ENCODE data around the gene TRIM14. TPM values are rescaled to one million over a fixed set of nuclear protein-coding genes. Genes with fewer than 3 reads are reported as not detected.
"Not testable (repeated sequence)": the region's sequence is repeated elsewhere in the genome, so short reads cannot be mapped to it uniquely, and the experiment has no call there.

The TRIM14 gene
- total RNA-seq, 1 experiment from 2014 or later = 17.8 TPM

DNA sequence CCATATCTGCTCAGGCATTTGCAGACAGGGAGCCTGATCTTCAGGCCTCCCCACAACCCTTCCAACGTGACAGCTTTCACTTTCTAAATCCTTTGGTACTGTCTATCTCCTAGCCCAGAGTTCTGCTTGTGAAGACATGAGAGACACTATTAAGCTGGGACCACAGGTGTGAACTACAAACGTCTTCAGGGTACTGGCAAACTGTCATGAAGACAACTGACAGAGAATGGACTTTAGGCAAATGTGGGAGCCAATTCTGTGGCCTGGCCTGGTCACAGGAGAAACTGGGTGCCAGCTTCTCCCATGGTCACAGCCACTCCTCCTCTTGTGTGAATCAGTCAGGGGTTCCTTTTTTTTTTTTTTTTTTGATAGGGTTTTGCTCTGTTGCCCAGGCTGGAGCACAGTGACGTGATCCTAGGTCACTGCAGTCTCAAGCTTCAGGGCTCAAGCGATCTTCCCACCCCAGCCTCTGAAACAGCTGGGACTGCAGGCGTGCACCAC, 10.4 kb downstream of the TRIM14 start:
- no peak for DNase-seq (ENCODE audit: low spot score)

DNA sequence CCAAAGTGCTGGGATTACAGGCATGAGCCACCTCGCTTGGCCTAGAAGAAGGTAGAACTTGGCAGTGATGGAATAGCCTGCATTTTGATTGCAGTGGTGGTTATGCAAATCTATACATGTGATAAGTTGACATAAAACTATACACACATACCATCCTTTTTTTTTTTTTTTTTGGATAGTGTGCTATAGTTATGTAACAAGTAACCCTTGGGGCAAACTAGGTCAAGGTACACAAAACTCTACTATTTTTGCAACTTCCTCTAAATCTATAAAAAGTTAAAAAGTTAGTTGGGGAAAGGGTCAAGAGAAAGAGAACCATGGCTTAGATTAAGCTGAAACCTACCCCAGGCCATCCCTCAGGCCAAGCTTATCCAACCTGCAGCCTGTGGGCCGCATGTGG, 11.1 kb downstream of the TRIM14 start:
- no peak for DNase-seq (ENCODE audit: low spot score)

DNA sequence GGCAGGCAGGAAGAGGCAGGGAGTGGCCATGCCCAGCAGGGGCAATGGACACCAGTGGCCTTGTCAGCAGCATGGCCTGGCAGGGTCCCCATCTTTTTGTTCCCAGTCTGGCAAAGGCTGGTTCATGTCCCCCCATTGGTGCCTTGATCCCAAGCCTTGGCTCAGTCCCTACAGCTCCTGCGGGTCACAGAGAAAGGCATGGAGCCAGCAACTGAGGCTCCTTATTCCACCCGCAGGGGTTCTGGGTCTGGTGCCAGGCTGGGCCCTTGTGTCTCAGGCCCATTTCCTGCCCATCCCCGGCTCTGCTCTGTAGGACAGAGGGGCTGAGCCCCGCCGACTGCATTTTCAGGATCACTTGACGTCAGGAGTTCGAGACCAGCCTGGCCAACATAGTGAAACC, 14.0 kb downstream of the TRIM14 start:
- DNase-seq (ENCODE audit: low spot score) = no peak

DNA sequence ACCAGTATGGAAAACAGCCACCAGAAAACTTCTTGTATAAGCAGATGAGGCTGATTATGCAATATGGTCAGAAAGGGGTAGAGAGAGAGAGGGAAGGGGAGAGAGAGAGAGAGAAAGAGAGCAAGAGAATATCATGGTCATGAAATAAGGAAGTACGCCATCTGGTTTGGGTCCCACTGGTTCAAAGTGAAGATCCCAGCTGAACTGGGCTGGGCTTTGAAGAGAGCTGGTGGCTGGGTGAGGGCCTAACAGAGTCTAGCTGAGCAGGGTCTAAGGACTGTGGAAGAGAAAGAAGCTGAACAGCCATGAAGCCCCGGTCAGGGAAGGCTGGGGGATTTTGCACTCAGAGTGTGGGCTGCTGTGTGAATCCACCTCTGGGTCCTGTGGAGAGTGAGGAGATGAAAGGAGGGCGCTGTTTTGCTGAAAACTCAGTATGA, 14.6 kb downstream of the TRIM14 start:
- DNase-seq (ENCODE audit: low spot score) = no peak

- no peak for DNase-seq (ENCODE audit: low spot score)
These were observed 17.2 kb downstream of the TRIM14 start for GRCh38 chr9:98101868-98102273.

DNA sequence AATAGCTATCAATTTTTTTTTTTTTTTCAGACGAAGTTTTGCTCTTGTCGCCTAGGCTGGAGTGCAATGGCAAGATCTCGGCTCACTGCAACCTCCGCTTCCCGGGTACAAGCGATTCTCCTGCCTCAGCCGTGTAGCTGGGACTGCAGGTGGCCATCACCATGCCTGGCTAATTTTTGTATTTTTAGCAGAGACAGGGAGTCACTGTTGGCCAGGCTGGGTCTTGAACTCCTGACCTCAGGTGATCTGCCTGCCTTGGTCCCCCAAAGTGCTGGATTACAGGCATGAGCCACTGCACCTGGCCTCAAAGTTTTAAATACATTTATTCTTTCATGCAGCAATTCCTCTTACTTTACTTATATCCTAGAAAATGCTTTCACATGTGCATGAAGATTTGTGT, 17.6 kb downstream of the TRIM14 start:
- DNase-seq (ENCODE audit: low spot score) = no peak

DNA sequence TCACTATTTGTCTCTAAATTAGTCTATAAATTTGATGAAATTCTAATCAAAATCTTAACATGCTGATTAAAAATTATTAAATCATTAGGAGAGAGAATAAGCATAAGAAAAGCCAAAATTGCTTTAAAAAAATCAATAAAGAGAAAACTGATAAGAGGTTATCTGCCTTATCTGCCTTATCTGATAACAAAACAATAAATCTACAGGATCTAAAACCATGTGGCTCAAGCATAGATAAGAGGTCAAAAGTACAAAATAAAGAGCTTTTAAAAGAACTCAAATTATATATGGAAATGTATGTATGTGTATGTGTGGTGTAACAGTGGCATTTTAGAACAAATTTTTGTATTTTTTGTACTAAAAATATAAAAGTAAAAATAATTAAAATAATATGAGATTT, 18.6 kb downstream of the TRIM14 start:
- DNase-seq (ENCODE audit: low spot score) = no peak

DNA sequence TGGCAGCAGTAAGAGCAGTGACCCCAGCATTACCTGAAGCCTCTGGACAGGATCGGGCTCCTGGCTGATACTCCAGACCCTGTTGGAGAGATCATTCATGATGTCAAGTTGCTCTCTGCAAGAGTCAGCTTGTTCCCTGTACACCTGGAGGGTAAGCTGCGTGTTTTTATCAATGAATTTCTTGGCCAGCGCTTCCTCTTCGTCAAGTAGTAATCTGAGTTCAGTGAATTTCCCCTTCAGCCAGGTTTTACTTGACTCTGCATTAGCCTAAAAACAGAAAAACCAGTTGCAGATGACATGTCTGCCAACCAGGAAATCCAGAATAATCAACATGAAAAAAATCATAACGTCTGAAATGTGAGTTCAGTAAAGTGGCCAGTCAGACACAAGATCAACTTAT, 19.1 kb downstream of the TRIM14 start:
- DNase-seq (ENCODE audit: low spot score) = no peak

- no peak for DNase-seq (ENCODE audit: low spot score)
These were observed 19.7 kb downstream of the TRIM14 start for GRCh38 chr9:98099346-98099745.

- DNase-seq (ENCODE audit: low spot score) = no peak
These were observed 21.2 kb downstream of the TRIM14 start for GRCh38 chr9:98097836-98098235.

GRCh38 chr9:98096091-98096490, 22.9 kb downstream of the TRIM14 start:
- DNase-seq (ENCODE audit: low spot score) = no peak

GRCh38 chr9:98095401-98095800, 23.6 kb downstream of the TRIM14 start:
- no peak for DNase-seq (ENCODE audit: low spot score)

DNA sequence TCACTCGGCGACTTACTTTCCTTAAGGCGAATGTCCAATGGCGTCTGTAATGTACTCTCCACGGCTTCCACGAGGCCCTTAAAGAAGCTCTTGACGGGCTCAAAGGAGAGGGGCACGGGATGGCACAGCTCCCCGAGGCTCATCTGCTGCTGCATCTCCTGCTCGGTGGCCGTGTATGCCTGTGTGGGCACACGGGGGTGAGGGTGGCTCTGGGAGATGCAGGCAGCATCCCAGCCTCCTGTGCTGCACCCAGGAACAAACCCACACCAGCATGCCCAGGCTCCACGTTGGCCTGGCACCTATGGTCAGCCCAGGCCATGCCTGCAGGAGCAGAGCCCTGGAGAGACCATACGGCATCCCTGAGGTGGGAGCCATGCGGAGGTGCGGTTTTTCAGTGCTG, 24.2 kb downstream of the TRIM14 start:
- DNase-seq (ENCODE audit: low spot score) = no peak

DNA sequence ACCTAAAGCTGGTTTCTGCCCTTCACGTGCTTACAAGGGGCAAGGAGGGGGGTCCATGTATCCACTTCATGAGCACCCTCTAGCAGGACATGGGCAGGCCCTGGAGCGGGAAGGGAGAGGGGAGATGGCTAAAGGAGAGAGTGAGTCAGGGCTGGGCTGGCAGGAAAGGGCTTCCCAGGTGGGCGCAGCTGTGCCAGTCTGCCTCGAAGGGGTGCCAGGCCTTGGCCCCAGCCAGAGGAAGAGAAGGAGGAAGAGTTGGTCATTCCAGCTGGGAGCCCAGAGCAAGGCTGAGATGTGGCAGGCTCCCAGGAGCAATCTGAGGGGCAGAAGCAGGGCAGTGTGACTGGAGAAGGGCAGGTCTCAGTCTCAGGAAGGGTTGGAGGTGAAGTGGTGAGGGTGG, 24.7 kb downstream of the TRIM14 start:
- DNase-seq (ENCODE audit: low spot score) = no peak

DNA sequence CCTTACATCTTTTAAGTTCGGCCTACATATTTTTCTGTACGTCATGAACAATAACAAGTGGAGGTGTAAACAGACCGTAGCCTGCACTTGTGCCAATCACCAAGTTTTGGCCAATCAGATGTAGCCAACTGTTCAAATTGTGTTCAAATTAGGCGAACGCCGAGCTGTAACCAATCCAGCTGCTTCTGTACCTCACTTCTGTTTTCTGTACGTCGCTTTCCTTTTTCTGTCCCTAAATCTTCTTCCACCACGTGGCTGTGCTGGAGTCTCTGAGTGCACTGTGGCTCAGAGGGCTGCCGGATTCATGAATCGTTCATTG, 26.4 kb downstream of the TRIM14 start:
- no peak for DNase-seq (ENCODE audit: low spot score)

- DNase-seq (ENCODE audit: low spot score) = no peak
These were observed 27.0 kb downstream of the TRIM14 start for GRCh38 chr9:98091735-98092612.

DNA sequence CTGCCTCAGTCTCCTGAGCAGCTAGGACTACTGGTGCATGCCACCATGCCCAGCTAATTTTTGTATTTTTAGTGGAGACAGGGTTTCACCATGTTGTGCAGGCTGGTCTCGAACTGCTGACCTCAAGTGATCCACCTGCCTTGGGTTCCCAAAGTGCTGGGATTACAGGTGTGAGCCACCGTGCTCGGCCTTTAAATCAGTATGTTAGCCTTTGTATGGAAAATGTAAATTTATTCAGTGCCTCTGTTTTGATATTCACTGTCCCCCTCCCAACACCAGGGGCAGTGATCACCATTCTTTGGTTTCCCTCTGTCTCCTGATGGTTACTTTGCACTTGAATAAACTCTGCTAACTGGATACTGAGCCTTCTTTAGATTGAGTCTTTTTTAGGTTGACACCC, 28.3 kb downstream of the TRIM14 start:
- not testable (repeated sequence) for DNase-seq (ENCODE audit: low spot score)

DNA sequence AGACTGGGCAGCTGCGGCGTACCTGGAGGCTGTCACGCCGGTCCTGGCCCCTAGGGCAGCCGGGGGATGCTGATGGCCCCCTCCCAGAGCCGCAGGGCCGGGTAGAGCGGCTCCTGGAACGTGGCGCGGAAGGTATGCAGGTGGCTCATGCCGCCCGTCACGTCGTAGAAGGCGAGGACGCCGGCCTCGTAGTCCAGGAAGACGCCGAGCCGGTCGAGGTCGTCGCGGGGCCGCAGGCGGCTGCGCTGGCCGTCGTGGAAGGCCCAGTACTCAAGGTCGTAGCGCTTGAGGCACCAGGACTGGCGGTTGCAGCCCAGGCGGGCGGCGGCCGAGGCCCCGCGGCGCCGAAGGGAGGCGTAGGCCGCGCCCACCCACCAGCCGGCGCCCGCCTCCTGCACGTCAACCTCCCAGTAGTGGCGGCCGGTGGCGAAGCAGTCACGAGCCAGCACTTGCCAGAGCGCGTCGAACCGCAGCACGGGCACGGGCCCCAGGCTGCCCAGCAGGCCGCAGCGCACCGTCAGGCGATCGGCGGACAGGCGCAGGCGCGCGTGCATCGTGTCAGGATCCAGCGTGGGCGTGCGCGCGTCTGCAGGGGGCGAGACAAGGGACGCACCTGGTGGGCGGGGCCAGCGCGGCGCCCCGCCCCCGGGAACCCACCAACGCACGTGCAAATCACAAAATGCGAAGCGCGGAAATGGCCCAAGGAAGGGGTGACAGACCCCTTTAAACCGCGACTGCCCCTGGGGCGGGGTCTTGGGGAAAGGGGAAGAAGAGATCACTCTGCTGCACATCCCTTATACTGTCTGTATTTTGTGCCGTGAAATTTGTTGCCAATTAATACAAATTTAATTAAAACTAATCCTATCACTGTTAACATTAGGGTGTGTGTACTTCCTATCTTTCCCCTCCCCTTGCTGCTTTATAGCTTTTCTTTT, 31.3 kb downstream of the TRIM14 start:
- no peak for DNase-seq (ENCODE audit: low spot score)

DNA sequence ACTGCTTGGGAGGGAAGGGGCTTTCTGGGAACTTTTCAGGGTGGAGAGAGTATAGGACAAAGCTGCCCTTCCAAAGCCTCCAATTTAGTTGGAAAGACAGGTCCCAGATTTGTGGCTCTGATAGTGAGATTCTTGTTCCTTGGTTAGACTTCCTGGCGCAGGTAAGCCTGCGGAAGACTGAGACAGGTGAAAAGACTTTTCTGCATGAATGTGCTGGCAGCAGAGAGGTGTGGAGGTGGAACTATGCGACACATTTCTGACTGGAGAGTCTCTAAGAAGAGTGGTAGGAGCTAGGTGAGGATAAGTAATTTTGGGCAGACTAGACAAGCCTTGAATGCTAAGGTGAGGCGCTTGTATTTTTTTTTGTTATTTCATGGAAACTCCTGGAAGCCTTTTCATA, 32.6 kb downstream of the TRIM14 start:
- DNase-seq (ENCODE audit: low spot score) = no peak

- DNase-seq (ENCODE audit: low spot score) = no peak
These were observed 33.1 kb downstream of the TRIM14 start for GRCh38 chr9:98085944-98086343.

- no peak for DNase-seq (ENCODE audit: low spot score)
These were observed 34.0 kb downstream of the TRIM14 start for GRCh38 chr9:98085058-98085457.

GRCh38 chr9:98084396-98084795, 34.6 kb downstream of the TRIM14 start:
- DNase-seq (ENCODE audit: low spot score) = no peak
